Measurements from ENCODE around the gene CHI3L1.
"Not testable (repeated sequence)": the region's sequence is repeated elsewhere in the genome, so short reads cannot be mapped to it uniquely, and the experiment has no call there.

- not testable (repeated sequence) for TF ChIP-seq CTCF, POLR2A (IDR thresholded peaks at IDR 0.05)
These were observed 48.4 kb upstream of the CHI3L1 start for GRCh38 chr1:203234901-203235300.
